Measurements from ENCODE around the gene TPRN.

DNA sequence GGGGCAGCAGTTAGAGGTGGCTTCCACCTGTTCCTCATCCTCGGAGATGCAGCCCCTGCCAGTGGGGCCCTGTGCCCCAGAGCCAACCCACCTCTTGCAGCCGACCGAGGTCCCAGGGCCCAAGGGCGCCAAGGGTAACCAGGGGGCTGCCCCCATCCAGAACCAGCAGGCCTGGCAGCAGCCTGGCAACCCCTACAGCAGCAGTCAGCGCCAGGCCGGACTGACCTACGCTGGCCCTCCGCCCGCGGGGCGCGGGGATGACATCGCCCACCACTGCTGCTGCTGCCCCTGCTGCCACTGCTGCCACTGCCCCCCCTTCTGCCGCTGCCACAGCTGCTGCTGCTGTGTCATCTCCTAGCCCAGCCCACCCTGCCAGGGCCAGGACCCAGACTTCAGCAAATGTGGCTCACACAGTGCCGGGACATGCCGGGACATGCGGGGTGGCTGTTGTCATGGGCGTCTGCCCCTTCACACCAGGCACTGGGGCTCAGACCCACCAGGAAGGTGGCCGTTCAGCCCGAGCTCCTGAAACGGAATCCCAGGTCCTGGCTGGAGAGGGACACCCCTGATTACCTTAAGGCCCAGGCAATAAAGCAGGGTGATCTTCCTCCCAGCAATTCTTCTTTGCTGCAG lies 25.3 kb upstream of the TPRN start:
- TF ChIP-seq POLR2A (IDR thresholded peaks at IDR 0.05), result no peak
- TF ChIP-seq, protein P1, sequence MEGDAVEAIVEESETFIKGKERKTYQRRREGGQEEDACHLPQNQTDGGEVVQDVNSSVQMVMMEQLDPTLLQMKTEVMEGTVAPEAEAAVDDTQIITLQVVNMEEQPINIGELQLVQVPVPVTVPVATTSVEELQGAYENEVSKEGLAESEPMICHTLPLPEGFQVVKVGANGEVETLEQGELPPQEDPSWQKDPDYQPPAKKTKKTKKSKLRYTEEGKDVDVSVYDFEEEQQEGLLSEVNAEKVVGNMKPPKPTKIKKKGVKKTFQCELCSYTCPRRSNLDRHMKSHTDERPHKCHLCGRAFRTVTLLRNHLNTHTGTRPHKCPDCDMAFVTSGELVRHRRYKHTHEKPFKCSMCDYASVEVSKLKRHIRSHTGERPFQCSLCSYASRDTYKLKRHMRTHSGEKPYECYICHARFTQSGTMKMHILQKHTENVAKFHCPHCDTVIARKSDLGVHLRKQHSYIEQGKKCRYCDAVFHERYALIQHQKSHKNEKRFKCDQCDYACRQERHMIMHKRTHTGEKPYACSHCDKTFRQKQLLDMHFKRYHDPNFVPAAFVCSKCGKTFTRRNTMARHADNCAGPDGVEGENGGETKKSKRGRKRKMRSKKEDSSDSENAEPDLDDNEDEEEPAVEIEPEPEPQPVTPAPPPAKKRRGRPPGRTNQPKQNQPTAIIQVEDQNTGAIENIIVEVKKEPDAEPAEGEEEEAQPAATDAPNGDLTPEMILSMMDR (IDR thresholded peaks at IDR 0.05), result no peak
